HG03457 (cell line): Measurements from ENCODE around the gene PYURF.

Source experiments
- ATAC-seq: cut with Tn5 transposase; IDR thresholded peaks from one replicate; pipeline ENCODE4 v1.9.1; 2021; ENCODE audit warnings: moderate number of reproducible peaks; ENCODE audit not compliant: unreplicated experiment

PYURF gene

GRCh38 chr4:88514557-88515511 lies 8.7 kb downstream of the PYURF start:
- ATAC-seq: no peak

DNA sequence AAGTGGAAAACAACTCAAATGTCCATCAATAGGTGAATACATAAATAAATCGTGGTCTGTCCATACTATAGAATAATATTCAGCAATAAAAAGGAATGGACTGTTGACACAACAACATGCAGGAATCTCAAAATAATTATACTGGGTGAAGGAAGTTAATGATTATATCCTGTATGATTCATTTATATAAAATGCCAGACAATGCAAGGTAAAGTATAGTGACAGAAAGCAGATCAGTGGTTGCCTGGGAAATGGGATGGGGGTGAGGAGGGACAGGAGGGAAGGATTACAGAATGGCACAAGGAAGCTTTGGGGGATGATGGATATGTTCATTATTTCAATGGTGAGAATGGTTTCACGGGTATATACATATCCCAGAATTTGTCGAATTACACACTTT lies 12.3 kb downstream of the PYURF start:
- no peak for ATAC-seq

DNA sequence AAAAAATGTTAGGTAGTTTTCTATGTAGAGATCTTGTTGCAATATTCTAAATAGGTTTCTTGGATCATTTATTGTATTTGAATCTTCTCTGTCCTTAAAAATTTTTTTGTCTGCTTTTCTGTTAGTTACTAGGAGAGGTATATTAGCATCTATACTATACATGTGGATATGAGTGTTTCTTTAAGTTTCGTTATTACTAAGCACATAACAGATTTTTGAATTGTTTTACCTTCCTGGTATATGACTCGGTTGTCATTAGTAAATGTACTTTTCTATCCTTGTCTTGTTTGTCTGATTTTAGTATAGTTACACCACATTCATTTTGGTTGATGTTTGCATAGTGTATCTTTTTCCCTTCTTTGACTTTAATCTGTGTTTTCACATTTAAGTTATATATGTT lies 20.2 kb downstream of the PYURF start:
- ATAC-seq: no peak

GRCh38 chr4:88497859-88498409 lies 25.6 kb downstream of the PYURF start:
- no peak for ATAC-seq

DNA sequence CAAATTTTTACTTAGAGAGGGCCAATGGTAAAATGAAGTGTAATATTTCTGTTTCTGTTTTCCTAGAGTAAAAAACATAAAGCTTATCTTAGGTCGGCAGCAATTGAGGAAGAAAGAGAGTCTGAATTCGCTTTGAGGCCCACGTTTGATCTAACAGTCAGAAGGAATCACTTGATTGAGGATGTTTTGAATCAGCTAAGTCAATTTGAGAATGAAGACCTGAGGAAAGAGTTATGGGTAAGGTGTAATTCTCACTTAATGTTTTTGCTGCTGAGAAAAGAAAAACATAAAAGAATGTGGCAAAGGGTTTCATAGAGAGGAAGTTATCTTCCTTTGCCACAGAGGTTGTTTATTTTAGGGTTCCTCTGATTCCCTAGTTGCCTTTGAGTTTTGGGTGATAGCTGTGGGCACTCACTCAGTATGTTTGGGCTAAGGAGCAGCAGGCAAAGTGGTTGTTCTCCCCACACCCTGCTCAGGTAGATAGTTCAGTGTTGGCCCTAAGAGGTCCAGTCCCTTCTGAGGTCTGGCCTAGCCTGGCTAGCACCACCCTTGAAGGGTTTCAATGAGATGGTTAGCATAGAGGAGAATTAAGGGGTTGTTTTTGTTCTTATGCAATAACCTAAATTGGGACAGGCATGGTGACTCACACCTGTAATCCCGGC lies 34.3 kb downstream of the PYURF start:
- no peak for ATAC-seq

DNA sequence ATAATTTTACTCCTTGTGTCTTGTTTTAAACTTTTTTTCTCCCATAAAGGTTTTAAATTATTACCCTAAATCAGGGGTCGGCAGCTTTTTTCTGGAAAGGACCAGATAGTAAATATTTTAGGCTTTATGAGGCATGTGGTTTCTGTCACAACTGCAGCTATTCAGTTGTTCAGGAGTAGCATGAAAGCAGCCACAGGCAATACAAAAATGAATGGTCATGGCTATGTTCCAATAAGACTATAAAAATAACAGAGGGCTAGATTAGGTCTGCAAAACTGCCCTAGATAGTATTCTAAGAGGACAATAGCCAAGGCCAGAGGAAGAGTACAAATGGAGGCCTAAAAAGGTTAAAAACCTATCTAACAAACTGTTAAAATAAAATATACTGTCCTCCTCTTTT lies 42.0 kb downstream of the PYURF start:
- no peak for ATAC-seq

GRCh38 chr4:88478247-88478646 lies 45.3 kb downstream of the PYURF start:
- no peak for ATAC-seq

GRCh38 chr4:88477229-88477860 lies 46.2 kb downstream of the PYURF start:
- ATAC-seq: no peak
